ENCODE measurements around the gene FDXACB1. TPM values are rescaled to one million over a fixed set of nuclear protein-coding genes. Genes with fewer than 3 reads are reported as not detected.

FDXACB1 gene
- total RNA-seq, 1 experiment from 2014 or later: 2.8 TPM

DNA sequence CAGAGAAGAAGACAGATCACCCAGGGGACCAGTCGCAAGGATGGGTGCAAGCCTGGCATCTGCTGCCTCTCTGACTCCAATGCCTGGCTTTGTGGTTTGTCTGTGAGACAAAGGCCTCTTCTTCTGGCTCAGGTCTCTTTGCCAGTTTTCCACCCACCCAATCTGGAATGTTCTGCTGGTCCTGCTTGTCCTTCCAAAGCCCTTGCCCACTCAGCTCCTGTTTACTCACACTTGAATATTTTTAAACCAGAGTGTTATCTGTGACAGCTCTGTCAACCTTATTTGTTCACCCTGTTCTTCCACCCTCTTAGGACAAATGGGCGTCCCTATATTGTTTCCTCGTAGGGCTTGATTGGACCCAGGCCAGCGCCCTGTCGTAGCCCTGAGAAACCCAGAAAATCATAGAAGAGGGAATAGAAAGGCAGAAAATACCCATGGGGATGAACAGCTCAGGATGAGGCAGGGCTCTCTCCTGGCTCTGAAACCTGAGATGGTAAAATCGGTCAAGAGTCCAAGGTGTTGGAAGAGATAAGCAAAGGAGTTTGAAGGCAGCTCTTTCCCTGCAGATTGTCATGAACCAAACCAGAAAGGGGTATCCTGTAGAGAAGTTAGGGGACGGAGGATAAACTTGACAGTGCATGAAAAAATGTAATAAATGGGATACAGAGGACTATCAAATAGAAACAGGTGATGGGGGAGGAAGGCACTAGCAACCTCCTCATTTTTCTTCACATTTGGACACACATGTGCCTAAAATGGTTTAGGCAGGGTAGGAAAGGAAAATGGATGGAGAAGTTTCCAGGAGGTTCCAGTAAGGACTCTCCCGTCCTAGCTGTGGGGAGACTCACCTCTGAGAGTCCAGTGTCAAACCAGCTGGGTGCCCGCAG, 32.0 kb upstream of the FDXACB1 start:
- Histone ChIP-seq H2BK120ac (ENCODE audit: low read depth, low read length, poor library complexity, severe bottlenecking) (no peak overlapping the region), H3K27ac (ENCODE audit: insufficient read length, low read depth, low read length) (no peak overlapping the region), H2BK5ac (ENCODE audit: insufficient read length, low read length) (no peak overlapping the region), H3T11ph (ENCODE audit: low read length) (no peak overlapping the region), H3K79me1 (ENCODE audit: insufficient read depth, low read depth, low read length, poor library complexity, severe bottlenecking) (no peaks in the 10 kb centered on the region), H3K4me2 (ENCODE audit: insufficient read depth, insufficient read length, low read length) (no peak overlapping the region), H3K14ac (ENCODE audit: insufficient read depth, low read length) (no peak overlapping the region), H3K9ac (ENCODE audit: extremely low read depth, insufficient read length, low read length) (no peak overlapping the region), H3K23ac (ENCODE audit: insufficient read length, low read depth, low read length) (no peak overlapping the region), H2BK15ac (ENCODE audit: low read depth, low read length) (no peak overlapping the region), H4K20me1 (ENCODE audit: control insufficient read depth, insufficient read depth, insufficient read length) (no peaks in the 10 kb centered on the region), H4K91ac (ENCODE audit: insufficient read length, low read depth, low read length) (no peak overlapping the region), H3K4me1 (ENCODE audit: insufficient read depth, low read length) (0 out of 2 replicates have a peak, but pooled peaks cover 2% of the 10 kb centered on the region), H3K23me2 (ENCODE audit: insufficient read length, low read depth, low read length, poor library complexity, severe bottlenecking) (no peaks in the 10 kb centered on the region), H2BK20ac (ENCODE audit: low read depth, low read length, poor library complexity, severe bottlenecking) (no peak overlapping the region), H3K56ac (ENCODE audit: insufficient read length, low read depth, low read length) (no peak overlapping the region), H2BK12ac (ENCODE audit: insufficient read length, low read depth, low read length) (no peak overlapping the region), H3K18ac (ENCODE audit: insufficient read length, low read depth, low read length) (no peak overlapping the region), H3K79me2 (ENCODE audit: insufficient read depth, low read length) (no peaks in the 10 kb centered on the region), H3K4ac (ENCODE audit: low read depth, low read length) (no peak overlapping the region), H3K27me3 (ENCODE audit: insufficient read depth, low read length) (no peaks in the 10 kb centered on the region), H4K5ac (ENCODE audit: insufficient read length, low read depth, low read length) (no peak overlapping the region), H4K8ac (replicated peaks; ENCODE audit: insufficient read length, low read depth, low read length) (no peak overlapping the region), H3K9me3 (ENCODE audit: control insufficient read depth, low read depth, low read length) (no peaks in the 10 kb centered on the region), H2AFZ (ENCODE audit: low read length) (no peak overlapping the region), H2AK5ac (ENCODE audit: insufficient read length, low read length) (no peak overlapping the region)
- no peak for DNase-seq
- Mint-ChIP-seq H3K27me3 (ENCODE audit: low read depth) (no peaks in the 10 kb centered on the region), H3K36me3 (ENCODE audit: insufficient read depth in 1 of 3, low read depth in 3 of 3) (no peaks in the 10 kb centered on the region), H3K4me3 (no peak overlapping the region; a peak in 1 of 5 replicates), H3K9me3 (no peaks in the 10 kb centered on the region), H3K27ac (no peak overlapping the region; a peak in 1 of 7 replicates), H3K4me1 (peaks cover 16 to 31% of the 10 kb centered on the region in 2 experiments)
- TF ChIP-seq, protein P1, sequence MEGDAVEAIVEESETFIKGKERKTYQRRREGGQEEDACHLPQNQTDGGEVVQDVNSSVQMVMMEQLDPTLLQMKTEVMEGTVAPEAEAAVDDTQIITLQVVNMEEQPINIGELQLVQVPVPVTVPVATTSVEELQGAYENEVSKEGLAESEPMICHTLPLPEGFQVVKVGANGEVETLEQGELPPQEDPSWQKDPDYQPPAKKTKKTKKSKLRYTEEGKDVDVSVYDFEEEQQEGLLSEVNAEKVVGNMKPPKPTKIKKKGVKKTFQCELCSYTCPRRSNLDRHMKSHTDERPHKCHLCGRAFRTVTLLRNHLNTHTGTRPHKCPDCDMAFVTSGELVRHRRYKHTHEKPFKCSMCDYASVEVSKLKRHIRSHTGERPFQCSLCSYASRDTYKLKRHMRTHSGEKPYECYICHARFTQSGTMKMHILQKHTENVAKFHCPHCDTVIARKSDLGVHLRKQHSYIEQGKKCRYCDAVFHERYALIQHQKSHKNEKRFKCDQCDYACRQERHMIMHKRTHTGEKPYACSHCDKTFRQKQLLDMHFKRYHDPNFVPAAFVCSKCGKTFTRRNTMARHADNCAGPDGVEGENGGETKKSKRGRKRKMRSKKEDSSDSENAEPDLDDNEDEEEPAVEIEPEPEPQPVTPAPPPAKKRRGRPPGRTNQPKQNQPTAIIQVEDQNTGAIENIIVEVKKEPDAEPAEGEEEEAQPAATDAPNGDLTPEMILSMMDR (conservative IDR thresholded peaks at IDR 0.05): no peak
- WGBS (ENCODE audit: extremely low coverage, insufficient read length, low lambda C conversion rate): no CpG with 5 or more reads among the region's 9 CpGs
